ENCODE results near the gene SREBF1.

- TF ChIP-seq CTCF (IDR thresholded peaks at IDR 0.05) (no peak), TCF7L2 (IDR thresholded peaks at IDR 0.05; ENCODE audit: low read depth, low read length) (no peak), REST (IDR thresholded peaks at IDR 0.05; ENCODE audit: insufficient read depth in 1 of 2, low read depth in 2 of 2, low read length in 1 of 2) (no peak), SIN3A (IDR thresholded peaks at IDR 0.05; ENCODE audit: borderline replicate concordance, insufficient read depth, low read depth, low read length) (no peak), POLR2AphosphoS5 (IDR thresholded peaks at IDR 0.05; ENCODE audit: low read depth, low read length) (peak; percentile 59; the same call in 1 of the 2 replicates)
These were observed 3.3 kb upstream of the SREBF1 start for GRCh38 chr17:17839791-17840707.
